HEK293 (cell line): ENCODE results near the gene GATA2.
A peak's percentile ranks its signal among the peaks of the same experiment; 100 is the strongest.

Source experiments
- CTCF ChIA-PET: fragments of 350-600 bp; formaldehyde crosslinking; extraction: SDS; loops from one replicate; lab custom pipeline; 2021; ENCODE audit warnings: antibody characterized with exemption; lab: Yijun Ruan, JAX
- POLR2A ChIA-PET: fragments of 300-600 bp; formaldehyde crosslinking; extraction: SDS; loops from one replicate; lab custom pipeline; 2020; ENCODE audit warnings: antibody characterized with exemption, inconsistent platforms; lab: Yijun Ruan, JAX
- H3K27ac ChIP-seq: fragments of 200-500 bp; sonication (Bioruptor generic); 2 replicates; pipeline ENCODE4 v1.5.1; 2014; ENCODE audit warnings: low read depth, low read length, control low read depth, inconsistent platforms; ENCODE audit errors: extremely low read depth
- H3K36me3 ChIP-seq, 2 experiments: fragments of 200-500 bp in 1 of 2; sonication (Bioruptor generic) in 1 of 2; 1 replicate in 1 of 2; 2 replicates in 1 of 2; pipeline ENCODE4 v1.5.1; 2014 to 2017; ENCODE audit warnings: inconsistent platforms in 2 of 2, low read length in 2 of 2; ENCODE audit not compliant: control insufficient read depth in 2 of 2, insufficient read depth in 1 of 2
- H3K4me1 ChIP-seq: fragments of 200-500 bp; sonication (Bioruptor generic); 2 replicates; pipeline ENCODE4 v1.5.1; 2014; ENCODE audit warnings: mild to moderate bottlenecking, low read length, inconsistent platforms; ENCODE audit not compliant: control insufficient read depth, insufficient read depth
- H3K4me3 ChIP-seq: 2 replicates; pipeline ENCODE4 v1.5.1; 2011; ENCODE audit warnings: low read depth, mild to moderate bottlenecking, control low read depth, low read length, moderate library complexity
- H3K9me3 ChIP-seq: fragments of 200-500 bp; sonication (Bioruptor generic); 2 replicates; pipeline ENCODE4 v1.5.1; 2014; ENCODE audit warnings: low read depth, low read length, inconsistent platforms; ENCODE audit not compliant: control insufficient read depth, insufficient read depth
- GLIS1 ChIP-seq: fragments of 450-650 bp; formaldehyde crosslinking; IDR thresholded peaks from 2 replicates; pipeline ENCODE4 v1.5.1; 2016; ENCODE audit warnings: missing biosample characterization, missing genetic modification characterization
- ZBTB6 ChIP-seq: fragments of 450-650 bp; formaldehyde crosslinking; IDR thresholded peaks from 2 replicates; pipeline ENCODE4 v1.5.1; 2017; ENCODE audit warnings: missing biosample characterization, missing genetic modification characterization
- ZEB2 ChIP-seq: fragments of 450-650 bp; formaldehyde crosslinking; IDR thresholded peaks from 2 replicates; pipeline ENCODE4 v1.5.1; 2016; ENCODE audit warnings: missing biosample characterization, missing genetic modification characterization
- ZIC2 ChIP-seq: fragments of 450-650 bp; formaldehyde crosslinking; IDR thresholded peaks from 2 replicates; pipeline ENCODE4 v1.5.1; 2016; ENCODE audit warnings: missing biosample characterization, missing genetic modification characterization
- ZNF157 ChIP-seq: fragments of 450-650 bp; formaldehyde crosslinking; IDR thresholded peaks from 2 replicates; pipeline ENCODE4 v1.5.1; 2016; ENCODE audit warnings: missing biosample characterization, missing genetic modification characterization
- ZNF404 ChIP-seq: fragments of 450-650 bp; formaldehyde crosslinking; IDR thresholded peaks from 2 replicates; pipeline ENCODE4 v1.5.1; 2017; ENCODE audit warnings: missing biosample characterization, missing genetic modification characterization
- ZNF530 ChIP-seq: fragments of 450-650 bp; formaldehyde crosslinking; IDR thresholded peaks from 2 replicates; pipeline ENCODE4 v1.5.1; 2016; ENCODE audit warnings: low read depth, missing biosample characterization, missing genetic modification characterization
- ZNF548 ChIP-seq: fragments of 450-650 bp; formaldehyde crosslinking; IDR thresholded peaks from 2 replicates; pipeline ENCODE4 v1.5.1; 2016; ENCODE audit warnings: missing biosample characterization, missing genetic modification characterization
- TF ChIP-seq, protein P1 (sequence below): fragments of 450-650 bp; formaldehyde crosslinking; IDR thresholded peaks from 2 replicates; pipeline ENCODE4 v1.5.1; 2016; ENCODE audit warnings: missing biosample characterization, missing genetic modification characterization
- TF ChIP-seq, protein P2 (sequence below): fragments of 450-650 bp; formaldehyde crosslinking; IDR thresholded peaks from 2 replicates; pipeline ENCODE4 v1.5.1; 2016; ENCODE audit warnings: missing biosample characterization, missing genetic modification characterization
- TF ChIP-seq, protein P3 (sequence below): fragments of 450-650 bp; formaldehyde crosslinking; IDR thresholded peaks from 2 replicates; pipeline ENCODE4 v1.5.1; 2016; ENCODE audit warnings: missing biosample characterization, missing genetic modification characterization

Gene GATA2

DNA sequence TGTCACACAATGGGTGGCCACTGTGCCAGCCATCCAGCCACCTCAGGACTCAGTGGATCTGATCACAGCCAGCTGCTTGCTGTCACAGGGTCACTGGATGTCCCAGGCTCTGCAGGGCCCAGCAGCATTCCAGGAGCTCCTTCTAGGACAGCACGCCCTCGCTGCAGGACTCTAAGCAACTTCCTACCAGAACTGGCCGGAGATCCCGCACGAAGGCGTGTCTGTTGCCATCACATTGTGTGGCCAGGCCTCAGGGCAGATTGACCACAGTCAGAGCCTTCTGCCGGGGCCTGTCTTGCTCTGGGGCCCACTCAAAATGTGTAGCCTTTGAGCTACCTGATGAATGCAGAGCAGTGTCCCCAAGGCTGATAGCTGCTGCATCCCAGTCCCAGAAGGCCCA lies 50.9 kb downstream of the GATA2 start:
- POLR2A ChIA-PET = no interaction called here
- no peaks in the 10 kb centered on the region for H3K4me1 ChIP-seq
- TF ChIP-seq ZNF530 (no peak), ZEB2 (tag by site-specific recombination) (no peak)
- TF ChIP-seq, protein P1, sequence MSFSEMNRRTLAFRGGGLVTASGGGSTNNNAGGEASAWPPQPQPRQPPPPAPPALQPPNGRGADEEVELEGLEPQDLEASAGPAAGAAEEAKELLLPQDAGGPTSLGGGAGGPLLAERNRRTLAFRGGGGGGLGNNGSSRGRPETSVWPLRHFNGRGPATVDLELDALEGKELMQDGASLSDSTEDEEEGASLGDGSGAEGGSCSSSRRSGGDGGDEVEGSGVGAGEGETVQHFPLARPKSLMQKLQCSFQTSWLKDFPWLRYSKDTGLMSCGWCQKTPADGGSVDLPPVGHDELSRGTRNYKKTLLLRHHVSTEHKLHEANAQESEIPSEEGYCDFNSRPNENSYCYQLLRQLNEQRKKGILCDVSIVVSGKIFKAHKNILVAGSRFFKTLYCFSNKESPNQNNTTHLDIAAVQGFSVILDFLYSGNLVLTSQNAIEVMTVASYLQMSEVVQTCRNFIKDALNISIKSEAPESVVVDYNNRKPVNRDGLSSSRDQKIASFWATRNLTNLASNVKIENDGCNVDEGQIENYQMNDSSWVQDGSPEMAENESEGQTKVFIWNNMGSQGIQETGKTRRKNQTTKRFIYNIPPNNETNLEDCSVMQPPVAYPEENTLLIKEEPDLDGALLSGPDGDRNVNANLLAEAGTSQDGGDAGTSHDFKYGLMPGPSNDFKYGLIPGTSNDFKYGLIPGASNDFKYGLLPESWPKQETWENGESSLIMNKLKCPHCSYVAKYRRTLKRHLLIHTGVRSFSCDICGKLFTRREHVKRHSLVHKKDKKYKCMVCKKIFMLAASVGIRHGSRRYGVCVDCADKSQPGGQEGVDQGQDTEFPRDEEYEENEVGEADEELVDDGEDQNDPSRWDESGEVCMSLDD (tag by site-specific recombination) = no peak
- TF ChIP-seq, protein P2, sequence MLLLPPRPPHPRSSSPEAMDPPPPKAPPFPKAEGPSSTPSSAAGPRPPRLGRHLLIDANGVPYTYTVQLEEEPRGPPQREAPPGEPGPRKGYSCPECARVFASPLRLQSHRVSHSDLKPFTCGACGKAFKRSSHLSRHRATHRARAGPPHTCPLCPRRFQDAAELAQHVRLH (tag by site-specific recombination) = no peak
- TF ChIP-seq, protein P3, sequence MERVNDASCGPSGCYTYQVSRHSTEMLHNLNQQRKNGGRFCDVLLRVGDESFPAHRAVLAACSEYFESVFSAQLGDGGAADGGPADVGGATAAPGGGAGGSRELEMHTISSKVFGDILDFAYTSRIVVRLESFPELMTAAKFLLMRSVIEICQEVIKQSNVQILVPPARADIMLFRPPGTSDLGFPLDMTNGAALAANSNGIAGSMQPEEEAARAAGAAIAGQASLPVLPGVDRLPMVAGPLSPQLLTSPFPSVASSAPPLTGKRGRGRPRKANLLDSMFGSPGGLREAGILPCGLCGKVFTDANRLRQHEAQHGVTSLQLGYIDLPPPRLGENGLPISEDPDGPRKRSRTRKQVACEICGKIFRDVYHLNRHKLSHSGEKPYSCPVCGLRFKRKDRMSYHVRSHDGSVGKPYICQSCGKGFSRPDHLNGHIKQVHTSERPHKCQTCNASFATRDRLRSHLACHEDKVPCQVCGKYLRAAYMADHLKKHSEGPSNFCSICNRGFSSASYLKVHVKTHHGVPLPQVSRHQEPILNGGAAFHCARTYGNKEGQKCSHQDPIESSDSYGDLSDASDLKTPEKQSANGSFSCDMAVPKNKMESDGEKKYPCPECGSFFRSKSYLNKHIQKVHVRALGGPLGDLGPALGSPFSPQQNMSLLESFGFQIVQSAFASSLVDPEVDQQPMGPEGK (tag by site-specific recombination) = no peak
- TF ChIP-seq, all 188 proteins: peak for 0
- H3K36me3 ChIP-seq = no peaks in the 10 kb centered on the region
- no peak overlapping the region for H3K27ac ChIP-seq
- no peaks in the 10 kb centered on the region for H3K9me3 ChIP-seq
- CTCF ChIA-PET = interaction anchor here (0.7 kb wide), 1 partner anchor 163 kb away, joined by 3 read pairs; no protein-coding TSS in a partner anchor
- no peak overlapping the region for H3K4me3 ChIP-seq

DNA sequence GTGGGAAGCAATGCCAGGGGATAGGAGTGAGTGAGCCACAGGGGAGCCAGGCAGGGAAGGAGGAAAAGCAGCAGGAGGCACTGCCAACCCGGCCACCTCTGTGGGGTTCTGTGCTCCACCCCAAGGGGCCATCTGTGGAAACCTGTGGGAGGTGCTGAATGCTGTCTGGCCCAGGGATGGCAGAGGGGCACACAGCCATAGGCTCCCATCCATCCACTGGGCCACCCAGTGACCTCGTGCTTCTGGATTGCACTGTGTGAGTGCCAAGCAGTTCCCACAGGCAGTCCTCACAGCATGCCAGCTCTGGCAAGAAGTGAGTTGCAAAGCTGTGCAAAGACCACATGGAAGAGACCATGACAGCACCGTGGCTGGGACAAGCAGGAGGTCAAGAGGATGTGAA lies 53.8 kb downstream of the GATA2 start:
- no peaks in the 10 kb centered on the region for H3K36me3 ChIP-seq
- CTCF ChIA-PET = interaction anchor here (0.6 kb wide), 2 partner anchors 29 to 53 kb away, joined by 3 read pairs; no protein-coding TSS in a partner anchor
- POLR2A ChIA-PET = no interaction called here
- TF ChIP-seq ZIC2 (peak; percentile 99), ZEB2 (tag by site-specific recombination) (no peak), GLIS1 (peak; percentile 96)
- no peaks in the 10 kb centered on the region for H3K4me1 ChIP-seq
- H3K9me3 ChIP-seq = no peaks in the 10 kb centered on the region
- no peak overlapping the region for H3K4me3 ChIP-seq
- H3K27ac ChIP-seq = no peak overlapping the region

- POLR2A ChIA-PET = no interaction called here
- no peak overlapping the region for H3K4me3 ChIP-seq
- no peaks in the 10 kb centered on the region for H3K9me3 ChIP-seq
- no peaks in the 10 kb centered on the region for H3K4me1 ChIP-seq
- H3K27ac ChIP-seq = no peak overlapping the region
- TF ChIP-seq ZNF404 (tag by site-specific recombination) (no peak), ZNF157 (tag by site-specific recombination) (no peak), ZNF548 (tag by site-specific recombination) (no peak)
- no peaks in the 10 kb centered on the region for H3K36me3 ChIP-seq
- CTCF ChIA-PET = interaction anchor here (0.6 to 1.3 kb wide), 5 partner anchors 11 to 184 kb away, joined by 3 to 6 read pairs (median 4); no protein-coding TSS in a partner anchor
Measured at GRCh38 chr3:128438488-128439072, 54.4 kb downstream of the GATA2 start.

DNA sequence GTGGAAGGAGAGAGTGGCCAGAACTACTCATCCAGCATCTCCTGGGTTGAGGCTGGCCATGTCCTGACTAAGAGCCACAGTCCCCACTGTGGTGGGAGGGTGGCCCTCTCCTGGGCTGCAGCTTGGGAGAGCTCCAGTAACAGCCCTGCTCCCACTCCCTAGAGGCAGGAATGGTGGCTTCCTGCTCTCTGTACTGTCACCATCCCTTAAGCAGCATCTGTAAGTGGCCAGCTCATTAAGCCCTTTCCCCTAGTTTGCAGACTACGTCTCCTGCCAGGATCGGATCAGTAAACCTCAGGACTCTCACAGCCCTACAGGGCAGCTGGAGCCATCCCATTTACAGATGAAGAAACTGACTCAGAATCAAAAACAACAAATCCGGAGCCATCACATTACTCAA lies 56.8 kb downstream of the GATA2 start:
- no peaks in the 10 kb centered on the region for H3K36me3 ChIP-seq

More for the DNA sequence above, 56.8 kb downstream of the GATA2 start:
- ChIA-PET CTCF (no interaction called here), POLR2A (no interaction called here)
- no peak overlapping the region for H3K27ac ChIP-seq
- no peaks in the 10 kb centered on the region for H3K9me3 ChIP-seq
- TF ChIP-seq GLIS1 (0 out of 2 replicates have a peak, but pooled peaks have one; percentile 19), ZBTB6 (tag by site-specific recombination) (no peak)
- TF ChIP-seq, all 188 proteins: peak for 1
- no peak overlapping the region for H3K4me3 ChIP-seq
- no peaks in the 10 kb centered on the region for H3K4me1 ChIP-seq
